Tibial nerve (tissue), 4 donors: ENCODE results near the gene FDPS.

Source experiments
- EP300 ChIP-seq, 2 donors: sonication (generic); formaldehyde crosslinking; IDR thresholded peaks; one replicate each; pipeline ENCODE4 v1.6.1; 2017; ENCODE audit warnings: antibody characterized with exemption in 2 of 2, mild to moderate bottlenecking in 1 of 2
- POLR2A ChIP-seq, 2 donors: fragments of 450-650 bp; IDR thresholded peaks; one replicate each; pipeline ENCODE4 v1.6.1; 2017; ENCODE audit warnings: antibody characterized with exemption in 2 of 2, mild to moderate bottlenecking in 2 of 2, moderate library complexity in 2 of 2
- TF ChIP-seq, protein P1 (sequence below), 5 experiments: fragments of 200-600 bp in 3 of 5; fragments of 450-650 bp in 2 of 5; sonication (generic) in 3 of 5; IDR thresholded peaks; one replicate each; pipeline ENCODE4 v1.5.1; 2016 to 2019; ENCODE audit warnings: antibody characterized with exemption in 5 of 5, mild to moderate bottlenecking in 3 of 5, moderate library complexity in 2 of 5

DNA sequence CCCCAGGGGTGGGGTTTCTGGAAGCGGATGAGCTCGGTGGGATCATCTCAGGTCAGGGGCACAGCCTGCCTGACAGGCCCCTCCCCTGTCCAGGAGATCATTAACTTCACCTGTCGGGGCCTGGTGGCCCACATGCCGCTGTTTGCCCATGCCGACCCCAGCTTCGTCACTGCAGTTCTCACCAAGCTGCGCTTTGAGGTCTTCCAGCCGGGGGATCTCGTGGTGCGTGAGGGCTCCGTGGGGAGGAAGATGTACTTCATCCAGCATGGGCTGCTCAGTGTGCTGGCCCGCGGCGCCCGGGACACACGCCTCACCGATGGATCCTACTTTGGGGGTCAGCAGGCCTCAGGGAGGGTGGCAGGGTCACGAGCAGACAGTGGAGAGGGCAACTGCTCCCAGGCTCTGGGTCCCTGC lies 23.0 kb upstream of the FDPS start:
- TF ChIP-seq, protein P1, sequence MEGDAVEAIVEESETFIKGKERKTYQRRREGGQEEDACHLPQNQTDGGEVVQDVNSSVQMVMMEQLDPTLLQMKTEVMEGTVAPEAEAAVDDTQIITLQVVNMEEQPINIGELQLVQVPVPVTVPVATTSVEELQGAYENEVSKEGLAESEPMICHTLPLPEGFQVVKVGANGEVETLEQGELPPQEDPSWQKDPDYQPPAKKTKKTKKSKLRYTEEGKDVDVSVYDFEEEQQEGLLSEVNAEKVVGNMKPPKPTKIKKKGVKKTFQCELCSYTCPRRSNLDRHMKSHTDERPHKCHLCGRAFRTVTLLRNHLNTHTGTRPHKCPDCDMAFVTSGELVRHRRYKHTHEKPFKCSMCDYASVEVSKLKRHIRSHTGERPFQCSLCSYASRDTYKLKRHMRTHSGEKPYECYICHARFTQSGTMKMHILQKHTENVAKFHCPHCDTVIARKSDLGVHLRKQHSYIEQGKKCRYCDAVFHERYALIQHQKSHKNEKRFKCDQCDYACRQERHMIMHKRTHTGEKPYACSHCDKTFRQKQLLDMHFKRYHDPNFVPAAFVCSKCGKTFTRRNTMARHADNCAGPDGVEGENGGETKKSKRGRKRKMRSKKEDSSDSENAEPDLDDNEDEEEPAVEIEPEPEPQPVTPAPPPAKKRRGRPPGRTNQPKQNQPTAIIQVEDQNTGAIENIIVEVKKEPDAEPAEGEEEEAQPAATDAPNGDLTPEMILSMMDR (IDR thresholded peaks at IDR 0.05): no peak
- TF ChIP-seq POLR2A (IDR thresholded peaks at IDR 0.05) (no peak), EP300 (IDR thresholded peaks at IDR 0.05) (no peak)
